Neural progenitor cell (in vitro differentiated cells): Measurements from ENCODE around the gene WDR17. TPM values are rescaled to one million over a fixed set of nuclear protein-coding genes. Genes with fewer than 3 reads are reported as not detected.

Source experiments
- DNase-seq: peaks from one replicate; pipeline ENCODE4 v3.0.0-alpha.2; 2016; ENCODE audit warnings: low spot score
- H2AFZ ChIP-seq: fragments of 200-600 bp; sonication (generic); replicated peaks from 2 replicates; pipeline ENCODE4 v1.6.1; 2016; ENCODE audit warnings: antibody characterized with exemption
- H3F3A ChIP-seq: fragments of 200-600 bp; sonication (generic); 2 replicates; pipeline ENCODE4 v1.6.1; 2016; ENCODE audit warnings: antibody characterized with exemption, low read depth
- H3K27ac ChIP-seq: fragments of 200-600 bp; sonication (generic); 2 replicates; pipeline ENCODE4 v1.5.1; 2016; ENCODE audit warnings: mild to moderate bottlenecking
- H3K27me3 ChIP-seq: fragments of 200-600 bp; sonication (generic); 2 replicates; pipeline ENCODE4 v1.6.1; 2016; ENCODE audit warnings: mild to moderate bottlenecking, moderate library complexity
- H3K36me3 ChIP-seq: fragments of 200-600 bp; sonication (generic); 2 replicates; pipeline ENCODE4 v1.5.1; 2016
- H3K4me1 ChIP-seq: fragments of 200-600 bp; sonication (generic); 2 replicates; pipeline ENCODE4 v1.6.1; 2016; ENCODE audit warnings: mixed run types
- H3K4me2 ChIP-seq: fragments of 200-600 bp; sonication (generic); 2 replicates; pipeline ENCODE4 v1.6.1; 2016
- H3K4me3 ChIP-seq: fragments of 200-600 bp; sonication (generic); 2 replicates; pipeline ENCODE4 v1.5.1; 2016
- H3K79me2 ChIP-seq: fragments of 200-600 bp; sonication (generic); 2 replicates; pipeline ENCODE4 v1.6.1; 2016; ENCODE audit warnings: low read depth
- H3K9ac ChIP-seq: fragments of 200-600 bp; sonication (generic); 2 replicates; pipeline ENCODE4 v1.6.1; 2016
- H3K9me3 ChIP-seq: fragments of 200-600 bp; sonication (generic); 2 replicates; pipeline ENCODE4 v1.5.1; 2016; ENCODE audit warnings: low read depth
- H4K20me1 ChIP-seq: fragments of 200-600 bp; sonication (generic); 2 replicates; pipeline ENCODE4 v1.6.1; 2016; ENCODE audit warnings: low read depth
- H3K27ac Mint-ChIP-seq: 3 replicates; pipeline ENCODE4 v1.8.0; 2021; ENCODE audit warnings: mixed read lengths
- H3K27me3 Mint-ChIP-seq: 2 replicates; pipeline ENCODE4 v1.8.0; 2022; ENCODE audit warnings: low read depth, mild to moderate bottlenecking, inconsistent platforms, moderate library complexity, mixed read lengths; ENCODE audit not compliant: insufficient read depth
- H3K36me3 Mint-ChIP-seq: 3 replicates; pipeline ENCODE4 v1.8.0; 2021; ENCODE audit warnings: mixed read lengths
- H3K4me1 Mint-ChIP-seq: 3 replicates; pipeline ENCODE4 v1.8.0; 2021; ENCODE audit warnings: mixed read lengths
- H3K4me3 Mint-ChIP-seq: 3 replicates; pipeline ENCODE4 v1.8.0; 2021; ENCODE audit warnings: mild to moderate bottlenecking, moderate library complexity, mixed read lengths
- H3K9me3 Mint-ChIP-seq: 3 replicates; pipeline ENCODE4 v1.8.0; 2020; ENCODE audit warnings: mixed read lengths
- EZH2 ChIP-seq: fragments of 200-600 bp; sonication (generic); IDR thresholded peaks from 2 replicates; pipeline ENCODE4 v1.6.1; 2017; ENCODE audit warnings: antibody characterized with exemption, mild to moderate bottlenecking, moderate library complexity
- EZH2phosphoT487 ChIP-seq: fragments of 200-600 bp; sonication (generic); IDR thresholded peaks from 2 replicates; pipeline ENCODE4 v1.6.1; 2017; ENCODE audit warnings: antibody characterized with exemption
- total RNA-seq: library from RNA; depleted of rRNA; stranded (reverse); fragments of >200 nt; gene quantifications from 2 replicates; pipeline ENCODE4 v1.2.3, GENCODE V29; 2015; ENCODE audit warnings: low replicate concordance
- TF ChIP-seq, protein P1 (sequence below): fragments of 200-600 bp; sonication (generic); IDR thresholded peaks from 2 replicates; pipeline ENCODE4 v1.5.1; 2017; ENCODE audit warnings: antibody characterized with exemption, mild to moderate bottlenecking

WDR17 gene
- total RNA-seq, 1 donor from 2014 or later, result 9.1 TPM

DNA sequence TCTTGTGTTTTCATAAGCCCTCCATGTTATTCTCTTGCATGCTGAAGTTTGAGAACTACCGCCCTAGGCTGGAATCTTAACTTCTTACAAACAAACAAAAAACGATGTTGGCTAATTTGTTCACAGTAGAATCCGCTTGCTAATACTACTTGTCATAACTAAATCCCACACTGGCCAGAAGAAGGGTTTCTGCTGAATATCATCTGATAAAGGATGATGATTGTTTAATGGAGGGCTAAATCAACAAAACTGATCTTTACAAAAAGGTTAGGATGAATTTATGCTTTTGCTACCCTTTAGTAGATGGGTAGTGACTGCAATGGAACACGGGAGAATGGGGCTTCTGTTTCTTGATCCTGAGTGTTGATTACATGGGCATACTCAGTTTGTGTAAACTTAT is 87.5 kb downstream of the WDR17 start:
- H3K79me2 ChIP-seq, result no peaks in the 10 kb centered on the region
- H3K27ac ChIP-seq, result no peak overlapping the region
- DNase-seq, result no peak
- no peak overlapping the region for H3K27ac Mint-ChIP-seq
- no peaks in the 10 kb centered on the region for H3K27me3 Mint-ChIP-seq
- H4K20me1 ChIP-seq, result no peaks in the 10 kb centered on the region
- no peak overlapping the region for H3K4me3 ChIP-seq
- H3K36me3 ChIP-seq, result no peaks in the 10 kb centered on the region
- no peak overlapping the region for H3K4me2 ChIP-seq
- no peaks in the 10 kb centered on the region for H3K4me1 Mint-ChIP-seq
- no peaks in the 10 kb centered on the region for H3K36me3 Mint-ChIP-seq
- no peaks in the 10 kb centered on the region for H3K9me3 Mint-ChIP-seq
- no peaks in the 10 kb centered on the region for H3K4me1 ChIP-seq
- H3F3A ChIP-seq, result no peaks in the 10 kb centered on the region
- H3K9me3 ChIP-seq, result no peaks in the 10 kb centered on the region
- H3K9ac ChIP-seq, result no peak overlapping the region
- H2AFZ ChIP-seq, result no peak overlapping the region
- no peak overlapping the region for H3K4me3 Mint-ChIP-seq
- TF ChIP-seq EZH2, result no peak
- TF ChIP-seq, protein P1, sequence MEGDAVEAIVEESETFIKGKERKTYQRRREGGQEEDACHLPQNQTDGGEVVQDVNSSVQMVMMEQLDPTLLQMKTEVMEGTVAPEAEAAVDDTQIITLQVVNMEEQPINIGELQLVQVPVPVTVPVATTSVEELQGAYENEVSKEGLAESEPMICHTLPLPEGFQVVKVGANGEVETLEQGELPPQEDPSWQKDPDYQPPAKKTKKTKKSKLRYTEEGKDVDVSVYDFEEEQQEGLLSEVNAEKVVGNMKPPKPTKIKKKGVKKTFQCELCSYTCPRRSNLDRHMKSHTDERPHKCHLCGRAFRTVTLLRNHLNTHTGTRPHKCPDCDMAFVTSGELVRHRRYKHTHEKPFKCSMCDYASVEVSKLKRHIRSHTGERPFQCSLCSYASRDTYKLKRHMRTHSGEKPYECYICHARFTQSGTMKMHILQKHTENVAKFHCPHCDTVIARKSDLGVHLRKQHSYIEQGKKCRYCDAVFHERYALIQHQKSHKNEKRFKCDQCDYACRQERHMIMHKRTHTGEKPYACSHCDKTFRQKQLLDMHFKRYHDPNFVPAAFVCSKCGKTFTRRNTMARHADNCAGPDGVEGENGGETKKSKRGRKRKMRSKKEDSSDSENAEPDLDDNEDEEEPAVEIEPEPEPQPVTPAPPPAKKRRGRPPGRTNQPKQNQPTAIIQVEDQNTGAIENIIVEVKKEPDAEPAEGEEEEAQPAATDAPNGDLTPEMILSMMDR, result no peak
- H3K27me3 ChIP-seq, result no peaks in the 10 kb centered on the region

GRCh38 chr4:176156656-176157055 is 91.0 kb downstream of the WDR17 start:
- no peak overlapping the region for H2AFZ ChIP-seq
- no peaks in the 10 kb centered on the region for H3K4me1 ChIP-seq
- no peak overlapping the region for H3K4me2 ChIP-seq
- H3K27me3 Mint-ChIP-seq, result peaks cover 3% of the 10 kb centered on the region
- no peak overlapping the region for H3K27ac ChIP-seq
- no peaks in the 10 kb centered on the region for H3K79me2 ChIP-seq
- no peaks in the 10 kb centered on the region for H3K27me3 ChIP-seq
- no peaks in the 10 kb centered on the region for H3K36me3 ChIP-seq
- no peaks in the 10 kb centered on the region for H3K9me3 Mint-ChIP-seq
- H3K4me1 Mint-ChIP-seq, result no peaks in the 10 kb centered on the region
- no peak overlapping the region for H3K4me3 Mint-ChIP-seq
- no peak for TF ChIP-seq EZH2
- H3K27ac Mint-ChIP-seq, result no peak overlapping the region
- H3K4me3 ChIP-seq, result no peak overlapping the region
- no peak for DNase-seq
- H3K9ac ChIP-seq, result no peak overlapping the region
- H3K9me3 ChIP-seq, result no peaks in the 10 kb centered on the region
- H3F3A ChIP-seq, result no peaks in the 10 kb centered on the region
- H4K20me1 ChIP-seq, result no peaks in the 10 kb centered on the region
- H3K36me3 Mint-ChIP-seq, result peaks cover 2% of the 10 kb centered on the region

- Mint-ChIP-seq H3K4me3 (no peak overlapping the region), H3K27ac (no peak overlapping the region), H3K27me3 (peaks cover 3% of the 10 kb centered on the region), H3K9me3 (no peaks in the 10 kb centered on the region), H3K4me1 (no peaks in the 10 kb centered on the region), H3K36me3 (peaks cover 5% of the 10 kb centered on the region)
- DNase-seq, result no peak
- no peaks in the 10 kb centered on the region for H3K4me1 ChIP-seq
- H3K4me3 ChIP-seq, result no peak overlapping the region
- no peak overlapping the region for H3K27ac ChIP-seq
- no peak overlapping the region for H2AFZ ChIP-seq
- H3K4me2 ChIP-seq, result no peak overlapping the region
- no peaks in the 10 kb centered on the region for H3K27me3 ChIP-seq
- H3K9me3 ChIP-seq, result no peaks in the 10 kb centered on the region
- no peak overlapping the region for H3K9ac ChIP-seq
- no peaks in the 10 kb centered on the region for H3K36me3 ChIP-seq
- H3F3A ChIP-seq, result no peaks in the 10 kb centered on the region
- no peaks in the 10 kb centered on the region for H4K20me1 ChIP-seq
- TF ChIP-seq, protein P1, result no peak
- TF ChIP-seq EZH2phosphoT487 (no peak), EZH2 (no peak)
- H3K79me2 ChIP-seq, result no peaks in the 10 kb centered on the region
Measured at GRCh38 chr4:176163041-176163440, 97.4 kb downstream of the WDR17 start.

- TF ChIP-seq, protein P1, result no peak
- TF ChIP-seq EZH2phosphoT487, result no peak
- no peak for TF ChIP-seq EZH2
- Mint-ChIP-seq H3K36me3 (no peaks in the 10 kb centered on the region), H3K27me3 (no peaks in the 10 kb centered on the region), H3K4me1 (peaks cover 4% of the 10 kb centered on the region), H3K27ac (no peak overlapping the region), H3K9me3 (no peaks in the 10 kb centered on the region), H3K4me3 (no peak overlapping the region)
- no peaks in the 10 kb centered on the region for H3K79me2 ChIP-seq
- no peaks in the 10 kb centered on the region for H3F3A ChIP-seq
- H4K20me1 ChIP-seq, result no peaks in the 10 kb centered on the region
- H3K27me3 ChIP-seq, result no peaks in the 10 kb centered on the region
- H3K9me3 ChIP-seq, result no peaks in the 10 kb centered on the region
- no peak overlapping the region for H2AFZ ChIP-seq
- no peaks in the 10 kb centered on the region for H3K36me3 ChIP-seq
- DNase-seq, result no peak
- no peaks in the 10 kb centered on the region for H3K4me1 ChIP-seq
- no peak overlapping the region for H3K27ac ChIP-seq
- H3K4me3 ChIP-seq, result no peak overlapping the region
- H3K9ac ChIP-seq, result no peak overlapping the region
- no peak overlapping the region for H3K4me2 ChIP-seq
Measured at GRCh38 chr4:176185051-176185450, 119.4 kb downstream of the WDR17 start.
